Dendritic cell treated with granulocyte-macrophage colony-stimulating factor and Interleukin-4, amounts not matched to agents 40 ng/mL and 50 ng/mL, for 4 days (primary cell): ENCODE results near the gene JAK1.
"Not testable (repeated sequence)": the region's sequence is repeated elsewhere in the genome, so short reads cannot be mapped to it uniquely, and the experiment has no call there.

Experiments
- H3K27ac Mint-ChIP-seq: one replicate; pipeline ENCODE4 v1.8.0; 2022; ENCODE audit warnings: mild to moderate bottlenecking, mixed read lengths
- H3K27me3 Mint-ChIP-seq: one replicate; pipeline ENCODE4 v1.8.0; 2022; ENCODE audit warnings: mild to moderate bottlenecking, mixed read lengths
- H3K36me3 Mint-ChIP-seq: one replicate; pipeline ENCODE4 v1.8.0; 2022; ENCODE audit warnings: low read depth, mixed read lengths
- H3K4me1 Mint-ChIP-seq: one replicate; pipeline ENCODE4 v1.8.0; 2022; ENCODE audit warnings: low read depth, mixed read lengths
- H3K4me3 Mint-ChIP-seq: one replicate; pipeline ENCODE4 v1.8.0; 2022; ENCODE audit warnings: mild to moderate bottlenecking, moderate library complexity, mixed read lengths
- H3K9me3 Mint-ChIP-seq: one replicate; pipeline ENCODE4 v1.8.0; 2022; ENCODE audit warnings: mixed read lengths
- intact Hi-C: fragments of 100-400 bp; cut with micrococcal nuclease; formaldehyde crosslinking; loops from one replicate; pipeline ENCODE4 v1.15.0; 2022

The JAK1 gene

GRCh38 chr1:64966158-64966971, at the start of gene JAK1:
Gene JAK1, minus strand, starts transcription at chr1:64966549. Its CDS starts 80,285 bp downstream, at chr1:64886264.
- Mint-ChIP-seq H3K27me3 (peaks cover 12% of the 10 kb centered on the region), H3K9me3 (no peaks in the 10 kb centered on the region), H3K4me3 (peak within 1 kb of the TSS; percentile 88), H3K27ac (peak within 1 kb of the TSS; percentile 90), H3K36me3 (peaks cover 7% of the 10 kb centered on the region), H3K4me1 (peaks cover 54% of the 10 kb centered on the region)
- intact Hi-C loops: loop anchor here (1.0 to 5.0 kb wide), 2 partner anchors 36 to 76 kb away; no protein-coding TSS in a partner anchor

DNA sequence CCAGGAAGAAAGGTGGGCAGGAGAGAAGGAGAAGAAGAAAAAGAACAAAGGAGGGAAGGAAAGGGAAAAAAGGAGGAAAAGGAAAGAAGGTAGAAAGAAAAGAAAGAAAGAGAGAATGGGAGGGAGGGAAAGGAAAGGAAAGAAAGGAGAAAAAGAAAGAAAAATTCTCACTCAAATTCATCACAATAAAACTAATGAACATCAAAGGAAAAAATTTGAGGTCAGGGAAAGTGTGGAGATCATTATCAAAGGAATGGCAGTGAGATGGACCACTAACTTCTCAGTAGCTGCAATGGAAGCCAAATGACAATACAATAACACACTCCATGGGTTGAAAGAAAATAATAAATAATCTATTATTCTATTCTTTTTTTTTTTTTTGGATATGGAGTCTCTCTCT, 48.0 kb upstream of the JAK1 start:
- Mint-ChIP-seq H3K4me3 (no peak overlapping the region), H3K36me3 (no peaks in the 10 kb centered on the region), H3K27me3 (no peaks in the 10 kb centered on the region), H3K4me1 (peaks cover 16% of the 10 kb centered on the region), H3K9me3 (peaks cover 14% of the 10 kb centered on the region), H3K27ac (no peak overlapping the region)
- intact Hi-C loops: no loop called here

GRCh38 chr1:65011983-65012382, 45.6 kb upstream of the JAK1 start:
- Mint-ChIP-seq H3K36me3 (no peaks in the 10 kb centered on the region), H3K27me3 (no peaks in the 10 kb centered on the region), H3K27ac (peak overlapping the region; percentile 50), H3K4me3 (no peak overlapping the region), H3K9me3 (peaks cover 14% of the 10 kb centered on the region), H3K4me1 (peaks cover 31% of the 10 kb centered on the region)
- intact Hi-C loops: no loop called here

DNA sequence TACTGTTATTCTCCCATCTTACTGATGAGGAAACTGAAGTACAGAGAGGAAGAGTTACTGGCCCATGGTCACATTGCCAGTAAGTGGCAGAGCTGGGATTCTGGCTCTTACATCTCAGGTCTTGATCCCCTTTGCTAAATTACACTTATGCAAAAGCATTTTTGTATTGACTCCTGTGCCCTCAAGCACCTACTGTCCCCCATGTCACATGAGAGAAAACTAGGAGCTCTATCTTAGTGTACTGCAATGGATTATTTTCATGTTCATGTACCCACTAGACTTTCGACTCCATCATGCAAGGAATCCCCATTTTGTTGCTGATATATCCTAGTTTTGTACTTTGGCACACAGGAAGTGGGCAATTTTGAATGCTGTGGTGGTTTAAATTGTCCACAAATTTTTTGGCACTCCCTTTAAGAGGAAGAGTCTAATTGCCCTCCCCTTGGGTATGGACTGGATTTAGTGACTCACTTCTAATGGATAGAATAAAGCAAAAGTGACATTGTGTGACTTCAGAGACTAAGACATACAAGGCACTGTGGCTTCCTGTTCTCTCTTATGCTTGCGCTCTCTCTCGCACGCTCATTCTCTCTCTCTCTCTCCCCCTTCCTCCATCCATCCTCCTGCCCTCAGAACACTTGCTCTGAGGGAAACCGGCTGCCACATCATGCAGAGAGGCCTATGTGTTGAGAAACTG, 43.5 kb upstream of the JAK1 start:
- no peak overlapping the region for H3K4me3 Mint-ChIP-seq
- no peaks in the 10 kb centered on the region for H3K36me3 Mint-ChIP-seq
- intact Hi-C loops: no loop called here
- H3K27ac Mint-ChIP-seq: no peak overlapping the region
- peaks cover 31% of the 10 kb centered on the region for H3K4me1 Mint-ChIP-seq
- peaks cover 14% of the 10 kb centered on the region for H3K9me3 Mint-ChIP-seq
- H3K27me3 Mint-ChIP-seq: no peaks in the 10 kb centered on the region

DNA sequence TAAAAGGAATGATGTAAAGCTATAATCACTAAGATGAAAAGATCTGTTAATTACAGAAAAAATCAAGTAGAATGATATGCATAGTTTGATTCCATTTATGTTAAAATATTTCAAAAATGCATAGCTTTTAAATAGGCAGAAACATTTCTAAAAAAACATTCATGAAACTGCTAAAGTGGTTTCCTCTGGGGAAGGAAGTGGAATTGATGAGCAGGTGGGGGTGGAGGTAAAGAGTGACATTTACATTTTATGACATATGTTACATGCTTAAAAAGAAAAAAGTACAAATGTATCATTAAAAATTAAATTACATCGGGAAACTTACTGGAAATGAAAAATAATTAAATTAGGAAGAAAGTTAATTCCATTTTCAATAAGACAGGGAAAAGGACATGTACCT, 42.8 kb upstream of the JAK1 start:
- Mint-ChIP-seq H3K4me1 (peaks cover 36% of the 10 kb centered on the region), H3K27me3 (no peaks in the 10 kb centered on the region), H3K4me3 (no peak overlapping the region), H3K27ac (no peak overlapping the region), H3K36me3 (no peaks in the 10 kb centered on the region), H3K9me3 (peaks cover 10% of the 10 kb centered on the region)
- intact Hi-C loops: no loop called here

DNA sequence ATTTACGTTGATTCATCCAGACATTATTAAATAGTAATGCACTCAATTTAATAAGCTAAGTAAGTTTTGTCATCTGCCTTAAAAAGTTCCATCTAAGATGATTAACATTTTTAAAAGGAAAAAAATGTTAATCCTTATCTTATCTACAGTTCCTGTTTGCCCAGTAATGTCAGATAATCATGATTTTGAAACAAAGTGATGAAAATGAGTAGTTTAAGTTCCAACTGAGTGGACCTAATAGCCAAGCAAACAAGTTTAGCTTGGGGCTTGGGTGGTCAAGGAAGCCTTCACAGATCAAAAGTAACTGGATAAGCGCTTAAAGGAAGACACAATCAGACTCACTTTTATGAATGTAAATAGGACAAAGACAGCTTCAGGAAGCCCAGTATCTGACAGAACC, 40.5 kb upstream of the JAK1 start:
- intact Hi-C loops: no loop called here
- Mint-ChIP-seq H3K9me3 (peaks cover 5% of the 10 kb centered on the region), H3K4me3 (no peak overlapping the region), H3K27me3 (no peaks in the 10 kb centered on the region), H3K36me3 (no peaks in the 10 kb centered on the region), H3K27ac (no peak overlapping the region), H3K4me1 (peaks cover 48% of the 10 kb centered on the region)

GRCh38 chr1:65003316-65003664, 36.9 kb upstream of the JAK1 start:
- peak overlapping the region; percentile 76 for H3K27ac Mint-ChIP-seq
- H3K9me3 Mint-ChIP-seq: peaks cover 13% of the 10 kb centered on the region
- intact Hi-C loops: loop anchor here (5.0 kb wide), 2 partner anchors 64 to 491 kb away; no protein-coding TSS in a partner anchor
- peaks cover 50% of the 10 kb centered on the region for H3K4me1 Mint-ChIP-seq
- peak overlapping the region; percentile 68 for H3K4me3 Mint-ChIP-seq
- no peaks in the 10 kb centered on the region for H3K27me3 Mint-ChIP-seq
- peaks cover 9% of the 10 kb centered on the region for H3K36me3 Mint-ChIP-seq

DNA sequence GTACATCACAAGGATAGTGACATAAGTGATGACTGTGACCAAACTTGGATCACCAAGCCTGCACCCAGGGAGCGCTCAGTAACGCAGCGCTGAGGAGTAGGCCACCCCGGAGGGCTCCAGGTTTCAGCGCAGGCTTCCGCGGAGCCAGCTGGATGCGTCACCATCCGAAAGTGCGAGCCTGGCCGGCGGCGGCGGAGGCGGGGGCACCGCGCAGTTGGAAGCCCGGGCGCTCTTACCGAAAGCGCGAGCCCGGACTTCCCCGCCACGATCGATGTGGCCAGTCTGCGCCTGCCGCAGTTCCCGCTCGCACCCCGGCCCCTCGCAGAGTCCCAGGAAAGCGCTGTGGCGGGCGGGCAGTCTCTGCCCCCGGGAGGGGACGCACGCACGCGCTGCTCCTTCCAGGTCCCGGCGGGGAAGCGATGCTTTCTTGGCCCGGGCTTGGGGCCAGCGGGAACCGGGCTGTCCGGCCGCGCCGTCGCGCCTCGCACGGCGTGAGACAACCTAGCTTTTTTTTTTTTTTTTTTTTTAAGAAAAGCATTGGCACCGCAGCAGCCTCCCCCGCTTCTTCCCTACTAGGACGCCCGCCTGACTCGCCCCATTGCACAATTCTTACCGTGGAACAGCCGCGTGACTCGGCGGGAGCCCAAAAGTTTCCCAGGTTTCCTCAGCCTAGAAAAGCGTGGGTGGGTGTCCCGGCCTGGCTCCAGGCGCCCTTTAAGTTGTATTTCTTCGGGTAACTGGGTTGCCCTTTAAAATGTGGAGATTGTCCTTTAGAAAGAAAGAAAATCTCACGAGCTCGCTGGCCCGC, 36.4 kb upstream of the JAK1 start:
- peaks cover 9% of the 10 kb centered on the region for H3K36me3 Mint-ChIP-seq
- peak overlapping the region; percentile 76 for H3K27ac Mint-ChIP-seq
- H3K9me3 Mint-ChIP-seq: peaks cover 19% of the 10 kb centered on the region
- peaks cover 45% of the 10 kb centered on the region for H3K4me1 Mint-ChIP-seq
- H3K4me3 Mint-ChIP-seq: peak overlapping the region; percentile 68
- intact Hi-C loops: loop anchor here (1.0 to 5.0 kb wide), 3 partner anchors 36 to 490 kb away; partner anchors contain the start of gene JAK1
- H3K27me3 Mint-ChIP-seq: no peaks in the 10 kb centered on the region

DNA sequence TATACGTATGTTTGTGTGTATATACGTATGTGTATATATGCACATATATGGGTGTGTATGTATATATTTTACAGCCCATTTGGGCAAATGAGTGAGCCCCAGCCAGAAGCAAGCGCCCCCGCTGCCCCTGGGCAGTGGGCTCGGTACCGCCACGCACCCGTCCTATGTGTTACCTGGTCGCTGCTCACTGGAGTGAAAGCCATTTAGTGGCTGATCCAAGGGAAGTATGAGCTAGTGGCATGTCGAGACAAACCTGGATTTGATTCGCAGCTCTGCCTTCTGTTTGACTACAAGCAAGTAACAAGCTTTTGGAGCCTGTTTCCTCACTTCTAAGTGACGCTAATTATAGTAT, 35.8 kb upstream of the JAK1 start:
- H3K9me3 Mint-ChIP-seq: peaks cover 22% of the 10 kb centered on the region
- H3K4me1 Mint-ChIP-seq: peaks cover 41% of the 10 kb centered on the region
- H3K4me3 Mint-ChIP-seq: peak overlapping the region; percentile 68
- H3K27me3 Mint-ChIP-seq: no peaks in the 10 kb centered on the region
- H3K36me3 Mint-ChIP-seq: peaks cover 9% of the 10 kb centered on the region
- intact Hi-C loops: loop anchor here (1.0 to 5.0 kb wide), 3 partner anchors 36 to 490 kb away; partner anchors contain the start of gene JAK1
- H3K27ac Mint-ChIP-seq: peak overlapping the region; percentile 76

DNA sequence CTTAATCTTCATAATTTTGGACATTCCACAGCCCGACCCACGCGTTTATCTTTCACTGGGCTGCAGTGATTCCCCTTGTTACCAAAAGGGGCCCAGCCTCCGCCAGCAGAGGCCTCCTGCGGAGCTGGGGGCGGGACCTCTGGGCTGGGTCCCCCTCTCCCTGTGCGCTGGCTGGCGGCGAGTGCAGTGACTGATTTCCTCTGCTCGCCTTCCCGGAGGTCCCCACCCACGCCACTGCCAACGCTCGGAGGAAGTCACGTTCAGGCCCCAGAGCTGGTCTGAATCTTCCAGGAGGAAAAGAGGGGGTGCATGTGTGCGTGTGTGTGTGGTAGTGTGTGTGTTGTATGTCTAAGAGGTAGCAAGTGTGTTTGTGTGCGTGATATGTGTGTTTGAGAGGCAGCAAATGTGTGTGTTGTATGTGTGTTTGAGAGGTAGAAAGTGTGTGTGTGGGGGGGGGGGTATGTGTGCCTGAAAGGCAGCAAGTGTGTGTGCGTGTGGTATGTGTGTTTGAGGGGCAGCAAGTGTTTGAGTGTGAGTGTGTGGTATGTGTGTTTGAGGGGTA, 35.0 kb upstream of the JAK1 start:
- intact Hi-C loops: loop anchor here (2.0 to 5.0 kb wide), 3 partner anchors 66 to 489 kb away; no protein-coding TSS in a partner anchor
- H3K4me3 Mint-ChIP-seq: peak overlapping the region; percentile 68
- peaks cover 40% of the 10 kb centered on the region for H3K4me1 Mint-ChIP-seq
- H3K9me3 Mint-ChIP-seq: peaks cover 22% of the 10 kb centered on the region
- H3K36me3 Mint-ChIP-seq: peaks cover 9% of the 10 kb centered on the region
- no peaks in the 10 kb centered on the region for H3K27me3 Mint-ChIP-seq
- peak overlapping the region; percentile 76 for H3K27ac Mint-ChIP-seq

GRCh38 chr1:64998425-64998948, 32.1 kb upstream of the JAK1 start:
- H3K27ac Mint-ChIP-seq, H3K36me3 Mint-ChIP-seq, H3K27me3 Mint-ChIP-seq, intact Hi-C loops, H3K4me3 Mint-ChIP-seq: not testable (repeated sequence)
- Mint-ChIP-seq H3K4me1 (peaks cover 29% of the 10 kb centered on the region), H3K9me3 (peaks cover 22% of the 10 kb centered on the region)

DNA sequence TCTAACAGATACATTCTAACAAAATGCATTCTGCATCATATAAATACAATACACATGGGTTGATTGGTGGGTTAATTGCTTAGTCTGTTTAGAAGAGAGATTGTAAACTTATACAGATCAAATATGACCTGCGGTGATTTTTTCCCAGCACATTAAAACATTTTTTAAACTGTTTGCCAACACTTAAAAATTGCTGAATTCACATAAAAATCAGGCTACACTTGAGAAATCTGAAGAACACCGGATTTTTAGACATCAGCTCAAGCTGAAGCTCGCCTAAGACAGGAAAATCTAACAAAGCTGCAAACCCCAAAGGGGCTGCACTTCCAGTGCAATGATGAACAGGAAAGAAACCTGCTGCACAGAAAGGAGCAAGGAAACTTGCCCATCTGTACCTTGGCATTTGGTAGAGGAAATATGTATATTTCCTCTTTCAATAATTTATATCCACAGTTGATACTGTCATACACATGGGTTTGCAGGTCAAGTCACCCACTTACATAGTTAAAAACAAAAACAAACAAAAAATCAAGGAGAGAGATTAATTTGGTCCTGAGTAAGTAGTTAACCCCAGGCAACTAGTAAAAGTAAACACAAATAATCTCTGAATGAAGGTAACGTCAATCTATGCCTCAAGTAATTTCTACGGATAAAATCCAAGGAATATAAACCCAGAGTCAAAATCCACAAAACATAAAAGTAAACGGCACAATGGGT, 30.4 kb upstream of the JAK1 start:
- no peak overlapping the region for H3K27ac Mint-ChIP-seq
- H3K4me3 Mint-ChIP-seq: no peak overlapping the region
- H3K27me3 Mint-ChIP-seq: no peaks in the 10 kb centered on the region
- H3K9me3 Mint-ChIP-seq: peaks cover 22% of the 10 kb centered on the region
- peaks cover 9% of the 10 kb centered on the region for H3K36me3 Mint-ChIP-seq
- intact Hi-C loops: no loop called here
- H3K4me1 Mint-ChIP-seq: peaks cover 18% of the 10 kb centered on the region

DNA sequence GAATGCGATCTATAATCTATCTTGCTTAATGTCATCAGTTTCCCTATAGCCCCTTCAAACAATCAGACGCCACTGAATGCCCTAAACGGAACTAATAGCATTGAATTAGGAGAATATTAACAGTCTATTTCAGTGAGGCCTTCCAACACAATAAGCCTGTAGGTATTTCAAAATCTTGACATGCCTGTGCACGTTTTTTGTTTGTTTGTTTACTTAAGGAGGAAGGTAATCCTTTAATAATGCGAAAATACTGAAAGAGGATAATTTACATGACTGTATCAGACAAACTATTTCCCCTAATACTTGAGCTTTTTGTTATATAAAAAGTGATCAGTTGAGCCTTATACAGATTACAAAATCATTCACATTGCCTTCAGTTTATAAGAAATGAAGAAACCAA, 29.0 kb upstream of the JAK1 start:
- Mint-ChIP-seq H3K36me3 (peaks cover 9% of the 10 kb centered on the region), H3K27ac (no peak overlapping the region), H3K9me3 (peaks cover 22% of the 10 kb centered on the region), H3K27me3 (no peaks in the 10 kb centered on the region), H3K4me1 (peaks cover 8% of the 10 kb centered on the region), H3K4me3 (no peak overlapping the region)
- intact Hi-C loops: no loop called here
